Stomach smooth muscle (tissue), 2 donors: ENCODE measurements around the gene GRM5.
"Not testable (repeated sequence)": the region's sequence is repeated elsewhere in the genome, so short reads cannot be mapped to it uniquely, and the experiment has no call there.

Experiments used
- H3K27ac ChIP-seq: one replicate; pipeline ENCODE4 v1.7.0; 2013; ENCODE audit warnings: mild to moderate bottlenecking, low read length, inconsistent platforms
- H3K27me3 ChIP-seq, 2 donors: one replicate each; pipeline ENCODE4 v1.7.0; 2013; ENCODE audit warnings: low read length in 2 of 2; ENCODE audit not compliant: insufficient read depth in 2 of 2, control insufficient read depth in 1 of 2
- H3K36me3 ChIP-seq, 2 donors: one replicate each; pipeline ENCODE4 v1.7.0; 2013; ENCODE audit warnings: low read length in 2 of 2; ENCODE audit not compliant: control insufficient read depth in 2 of 2, insufficient read depth in 2 of 2
- H3K4me1 ChIP-seq: one replicate; pipeline ENCODE4 v1.7.0; 2013; ENCODE audit warnings: low read length; ENCODE audit not compliant: control insufficient read depth, insufficient read depth
- H3K4me3 ChIP-seq, 2 donors: one replicate each; pipeline ENCODE4 v1.7.0; 2013; ENCODE audit warnings: low read length in 2 of 2
- H3K9ac ChIP-seq, 2 donors: one replicate each; pipeline ENCODE4 v1.7.0; 2013; ENCODE audit warnings: low read length in 2 of 2, mild to moderate bottlenecking in 1 of 2
- H3K9me3 ChIP-seq, 2 donors: one replicate each; pipeline ENCODE4 v1.7.0; 2013; ENCODE audit warnings: low read length in 2 of 2; ENCODE audit not compliant: control insufficient read depth in 2 of 2
- donor health status: healthy.
- donor health status: Pancreatic carcinoma.

GRM5 gene

DNA sequence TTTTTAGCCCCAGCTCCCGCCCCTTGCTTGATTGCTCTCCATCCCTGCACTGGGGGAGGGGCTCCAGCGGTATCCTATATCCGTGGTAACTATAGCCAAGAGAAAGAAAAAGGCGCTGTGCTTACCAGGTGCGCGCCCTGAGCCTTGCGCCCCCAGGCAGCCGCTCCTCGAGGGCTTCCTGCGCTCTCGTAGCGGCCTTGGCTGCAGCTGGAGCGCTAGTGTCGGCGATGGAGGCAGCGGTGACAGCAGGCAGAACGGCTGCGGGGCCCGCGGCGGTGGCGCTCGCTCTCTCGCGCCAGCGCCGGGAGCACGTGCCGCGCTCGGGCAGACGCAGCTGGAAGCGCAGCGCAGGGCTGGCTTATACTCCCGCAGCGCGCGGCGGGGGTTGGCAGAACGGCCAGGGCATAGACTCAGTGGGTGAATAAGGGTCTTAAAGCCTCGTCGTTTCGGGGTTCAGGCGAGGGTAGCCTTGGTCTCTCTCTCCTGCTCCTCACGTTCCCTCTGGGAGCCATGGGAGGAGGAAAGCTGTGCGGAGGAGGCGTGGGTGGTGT is at the start of gene GRM5:
Gene GRM5 (minus strand): TSS at position 332 of the 551 bp plus-strand sequence. CDS start 18,110 bp downstream, outside the sequence.
- not testable (repeated sequence) for H3K4me3 ChIP-seq, H3K9ac ChIP-seq

DNA sequence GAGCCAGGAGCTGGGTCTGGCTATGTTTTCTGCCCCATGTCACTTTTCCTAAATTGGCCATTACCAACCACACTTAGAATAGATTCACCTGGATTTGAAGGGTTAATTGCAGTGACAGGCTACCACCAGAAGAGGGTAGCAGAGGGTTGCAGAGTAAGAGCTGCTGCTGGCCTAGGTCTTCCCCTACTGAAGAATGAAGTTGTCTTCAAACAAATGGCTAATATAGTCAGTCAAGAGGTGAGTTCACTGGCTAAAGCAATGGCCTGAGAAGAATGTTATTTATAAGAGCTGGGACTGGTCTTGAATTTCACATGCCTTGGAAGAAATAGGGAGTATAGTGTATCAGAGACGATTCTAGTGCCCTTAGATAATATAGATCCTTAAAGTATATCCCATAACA is 32.2 kb upstream of the GRM5 start:
- not testable (repeated sequence) for H3K36me3 ChIP-seq, H3K4me3 ChIP-seq, H3K27ac ChIP-seq, H3K27me3 ChIP-seq, H3K9ac ChIP-seq, H3K9me3 ChIP-seq, H3K4me1 ChIP-seq

More for the DNA sequence above, at the start of gene GRM5:
- not testable (repeated sequence) for H3K27me3 ChIP-seq, H3K27ac ChIP-seq, H3K4me1 ChIP-seq, H3K9me3 ChIP-seq, H3K36me3 ChIP-seq

DNA sequence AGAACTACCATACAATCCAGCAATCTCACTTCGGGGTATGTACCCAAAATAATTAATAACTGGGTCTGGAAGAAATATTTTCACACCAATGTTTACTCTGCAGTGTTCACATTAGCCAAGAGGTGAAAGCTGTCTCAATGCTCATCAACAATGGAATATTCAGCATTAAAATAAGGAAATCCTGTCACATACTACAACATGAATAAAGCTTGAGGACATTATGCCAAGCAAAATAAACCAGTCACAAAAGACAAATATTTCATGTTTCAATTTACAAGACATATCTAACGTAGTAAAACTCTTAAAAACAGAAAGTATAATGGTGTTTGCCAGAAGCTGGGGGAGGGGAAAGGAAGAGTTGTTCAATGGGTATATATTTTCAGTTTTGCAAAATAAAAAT is 28.0 kb upstream of the GRM5 start:
- not testable (repeated sequence) for H3K4me1 ChIP-seq, H3K4me3 ChIP-seq, H3K9ac ChIP-seq, H3K9me3 ChIP-seq, H3K36me3 ChIP-seq, H3K27me3 ChIP-seq, H3K27ac ChIP-seq

DNA sequence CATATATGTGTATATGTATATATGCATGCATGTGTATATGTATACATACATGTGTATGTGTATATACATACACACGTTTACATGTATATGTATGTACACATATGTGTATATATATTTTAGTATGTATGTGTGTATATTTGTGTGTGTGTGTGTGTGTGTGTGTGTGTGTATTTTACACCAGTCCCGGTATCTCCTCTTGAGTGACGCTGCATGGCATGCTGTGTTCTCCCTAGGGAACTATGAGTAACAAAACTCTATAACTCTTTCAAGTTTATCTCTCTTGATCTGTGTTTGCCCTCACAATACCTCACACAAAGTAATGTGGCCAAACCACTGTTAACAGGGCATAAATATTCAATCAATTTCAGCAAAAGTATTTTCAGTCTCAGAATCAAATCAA is 19.2 kb upstream of the GRM5 start:
- not testable (repeated sequence) for H3K4me3 ChIP-seq, H3K36me3 ChIP-seq, H3K27me3 ChIP-seq, H3K9me3 ChIP-seq, H3K9ac ChIP-seq, H3K4me1 ChIP-seq, H3K27ac ChIP-seq

DNA sequence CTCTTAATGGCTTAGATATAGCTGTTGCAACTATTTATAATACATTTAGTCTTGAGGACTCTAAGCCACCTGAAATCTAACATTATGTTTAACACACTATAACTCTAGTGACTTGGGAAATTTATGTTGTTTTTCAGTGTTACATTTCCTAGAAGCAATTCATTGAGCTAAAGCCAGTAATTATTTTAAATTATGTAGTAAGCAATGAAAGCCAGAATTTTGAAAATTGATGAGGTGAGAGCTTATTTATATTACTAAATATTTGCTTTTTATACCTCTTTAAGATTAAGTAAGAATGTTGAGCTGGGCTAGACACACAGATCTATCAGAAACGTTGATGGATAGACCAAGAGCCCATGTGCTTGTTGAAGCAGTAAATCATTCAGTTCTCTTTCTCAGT is 5.1 kb upstream of the GRM5 start:
- H3K36me3 ChIP-seq, H3K27me3 ChIP-seq, H3K4me1 ChIP-seq, H3K4me3 ChIP-seq, H3K9ac ChIP-seq, H3K27ac ChIP-seq, H3K9me3 ChIP-seq: not testable (repeated sequence)

DNA sequence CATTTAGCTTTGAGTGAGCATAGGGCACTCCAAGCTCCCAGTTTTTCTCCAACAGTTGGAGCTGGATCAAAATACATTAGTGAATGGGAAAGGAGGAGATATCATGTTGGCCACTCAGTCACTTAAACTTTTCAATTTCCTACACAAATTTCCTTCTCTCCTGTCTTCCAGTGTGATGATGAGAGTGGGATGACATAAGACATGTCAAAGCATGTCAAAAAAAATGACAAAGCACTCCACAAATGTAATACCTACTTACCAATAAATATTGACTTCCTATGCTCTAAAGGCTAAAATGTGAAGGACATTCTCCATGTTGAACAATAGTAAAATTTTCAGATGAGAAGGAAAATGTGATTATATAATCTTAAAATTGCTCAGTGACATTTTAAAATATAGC is 1.5 kb upstream of the GRM5 start:
- H3K27ac ChIP-seq, result no peak overlapping the region
- H3K9ac ChIP-seq, result no peak overlapping the region
- H3K4me3 ChIP-seq, result no peak overlapping the region
- no peaks in the 10 kb centered on the region for H3K9me3 ChIP-seq
- H3K27me3 ChIP-seq, result peaks cover 4 to 9% of the 10 kb centered on the region in 2 donors
- H3K4me1 ChIP-seq, result no peaks in the 10 kb centered on the region
- H3K36me3 ChIP-seq, result no peaks in the 10 kb centered on the region

DNA sequence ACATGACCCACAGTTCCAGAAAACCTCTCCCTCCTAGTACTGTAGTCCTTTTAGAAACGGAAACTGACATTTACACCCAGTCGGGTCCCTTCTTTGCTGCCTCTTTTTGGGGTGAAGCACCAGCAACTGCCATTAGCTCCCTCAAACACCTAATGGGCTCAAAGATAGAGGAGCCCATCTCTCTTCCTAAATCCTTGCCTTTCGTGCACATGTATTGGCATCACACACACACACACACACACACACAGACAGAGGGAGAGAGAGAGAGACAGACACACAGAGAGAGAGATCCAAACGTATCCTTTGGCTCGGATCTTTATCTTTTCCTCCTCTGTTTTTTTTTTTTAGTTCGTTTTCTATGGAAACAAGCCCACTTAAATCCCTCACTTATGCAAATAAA is 716 bp downstream of the GRM5 start:
- H3K9me3 ChIP-seq, result no peaks in the 10 kb centered on the region
- H3K9ac ChIP-seq, result no peak overlapping the region
- no peak overlapping the region for H3K4me3 ChIP-seq
- H3K27ac ChIP-seq, result no peak overlapping the region
- H3K27me3 ChIP-seq, result peaks cover 4 to 9% of the 10 kb centered on the region in 2 donors
- no peaks in the 10 kb centered on the region for H3K4me1 ChIP-seq
- H3K36me3 ChIP-seq, result no peaks in the 10 kb centered on the region

DNA sequence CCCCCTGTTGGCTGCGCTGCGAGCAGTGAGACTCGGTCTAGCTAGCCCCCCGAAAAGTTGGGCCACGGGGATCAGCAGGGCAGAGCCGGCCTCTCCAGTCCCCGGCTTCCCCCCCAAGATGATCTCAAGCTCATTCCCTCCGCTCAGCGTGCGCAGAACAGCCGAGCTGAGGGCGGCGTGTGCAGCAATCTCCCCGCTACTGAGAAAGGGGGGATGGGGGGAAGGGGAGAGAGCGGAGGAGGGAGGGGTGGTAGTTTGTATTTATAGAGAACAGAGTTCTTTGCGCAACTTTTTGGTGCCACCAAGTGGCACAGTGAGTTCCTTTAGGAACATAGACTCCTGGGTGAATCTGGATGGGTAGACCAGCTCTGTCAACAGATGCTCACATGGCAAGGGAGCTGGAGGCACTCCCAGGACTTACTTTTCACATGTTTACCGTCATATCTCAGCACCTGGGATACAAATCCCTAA is 2.3 kb downstream of the GRM5 start:
- H3K9me3 ChIP-seq, H3K27ac ChIP-seq, H3K4me1 ChIP-seq, H3K36me3 ChIP-seq, H3K4me3 ChIP-seq, H3K9ac ChIP-seq, H3K27me3 ChIP-seq: not testable (repeated sequence)

DNA sequence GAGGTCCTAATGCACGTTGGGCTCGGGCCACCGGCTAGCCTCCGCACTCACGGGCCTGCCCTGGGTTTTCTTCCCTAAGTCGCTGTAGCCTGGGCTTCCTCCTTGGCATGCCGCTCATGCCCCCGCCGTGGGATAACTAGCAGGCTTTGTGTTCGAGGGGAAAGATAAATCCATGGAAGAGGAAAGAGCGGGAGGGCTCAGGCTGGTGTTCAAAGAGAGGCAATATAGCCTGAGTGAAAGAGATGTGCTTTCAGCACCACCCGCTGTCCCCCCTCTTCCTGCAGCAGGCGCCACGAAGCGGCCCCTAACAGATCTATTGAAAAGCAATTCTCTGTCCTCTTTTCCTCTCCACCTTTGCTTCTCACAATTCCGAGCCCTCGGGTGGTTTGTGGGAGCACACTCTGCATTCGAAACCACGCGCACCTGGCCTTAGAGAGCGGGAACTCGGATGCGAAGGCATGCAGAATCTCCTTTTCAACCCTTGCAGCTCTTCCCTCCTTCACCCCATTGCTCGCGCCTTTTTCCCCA is 2.9 kb downstream of the GRM5 start:
- not testable (repeated sequence) for H3K9ac ChIP-seq, H3K36me3 ChIP-seq, H3K4me1 ChIP-seq, H3K27me3 ChIP-seq, H3K4me3 ChIP-seq, H3K27ac ChIP-seq, H3K9me3 ChIP-seq

DNA sequence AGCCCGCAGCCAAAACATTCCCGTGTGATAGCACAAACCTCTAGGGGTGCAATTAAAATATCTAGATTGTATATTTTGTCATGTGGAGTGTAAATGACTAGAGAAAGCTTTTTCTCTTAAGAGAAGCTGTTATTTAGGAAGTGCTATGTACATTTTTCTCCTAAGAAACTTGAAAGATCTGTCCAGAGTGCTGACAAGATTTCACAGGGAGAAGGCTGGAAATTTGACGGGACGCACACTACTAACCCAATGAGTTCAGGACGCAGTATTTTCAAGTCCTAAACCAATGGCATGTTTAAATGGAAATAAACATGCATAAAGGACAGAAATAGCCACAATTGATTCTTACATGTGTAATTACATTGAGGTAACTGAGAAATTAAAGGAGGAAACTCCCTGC is 3.9 kb downstream of the GRM5 start:
- H3K27me3 ChIP-seq, H3K27ac ChIP-seq, H3K4me1 ChIP-seq, H3K4me3 ChIP-seq, H3K36me3 ChIP-seq, H3K9me3 ChIP-seq, H3K9ac ChIP-seq: not testable (repeated sequence)

DNA sequence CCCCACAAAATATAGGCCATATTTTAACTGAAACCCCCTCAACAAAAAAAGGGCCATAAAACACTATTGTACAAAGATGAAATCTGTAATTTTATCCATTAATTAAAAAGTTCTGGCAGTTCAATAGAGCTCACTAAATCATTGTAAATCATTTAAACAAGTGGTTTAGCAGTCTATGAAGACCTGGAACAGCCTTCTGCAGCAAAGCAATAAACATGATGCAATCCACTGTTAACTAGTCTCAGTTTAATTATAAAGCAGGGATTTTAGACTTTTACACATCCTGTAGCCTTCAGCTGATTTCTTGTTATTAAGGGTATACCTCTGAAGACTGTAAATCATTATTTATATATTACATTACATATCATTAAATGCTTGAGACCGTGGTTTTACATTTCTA is 8.4 kb downstream of the GRM5 start:
- not testable (repeated sequence) for H3K9ac ChIP-seq, H3K9me3 ChIP-seq, H3K4me1 ChIP-seq, H3K27me3 ChIP-seq, H3K27ac ChIP-seq, H3K4me3 ChIP-seq, H3K36me3 ChIP-seq
